Activated T-cell treated with anti-CD3 and anti-CD28 coated beads, Interleukin-2, amount 50 U/mL, for 72 hours (primary cell): ENCODE results near the gene RNF126. TPM values are rescaled to one million over a fixed set of nuclear protein-coding genes. Genes with fewer than 3 reads are reported as not detected.

Source experiments
- ATAC-seq, 2 donors: fragments of 150-1000 bp; cut with Tn5 transposase; replicated peaks in 1 of 2; 2 replicates each; pipeline ENCODE4 v1.10.0; 2021; ENCODE audit warnings: moderate library complexity in 2 of 2, mild to moderate bottlenecking in 1 of 2
- DNase-seq, 2 donors: peaks; one replicate each; pipeline ENCODE4 v3.0.0; 2021 to 2022; ENCODE audit warnings: mixed read lengths in 1 of 2
- H3K27ac Mint-ChIP-seq: one replicate; pipeline ENCODE4 v1.8.0; 2022; ENCODE audit warnings: mild to moderate bottlenecking, moderate library complexity, mixed read lengths
- H3K27me3 Mint-ChIP-seq: one replicate; pipeline ENCODE4 v1.8.0; 2022; ENCODE audit warnings: low read depth, mixed read lengths
- H3K36me3 Mint-ChIP-seq, 2 donors: one replicate each; pipeline ENCODE4 v1.8.0; 2022; ENCODE audit warnings: mixed read lengths in 2 of 2, mild to moderate bottlenecking in 1 of 2; ENCODE audit not compliant: insufficient read depth in 2 of 2
- H3K4me1 Mint-ChIP-seq: one replicate; pipeline ENCODE4 v1.8.0; 2022; ENCODE audit warnings: low read depth, mixed read lengths
- H3K4me3 Mint-ChIP-seq, 2 donors: one replicate each; pipeline ENCODE4 v1.8.0; 2022; ENCODE audit warnings: mild to moderate bottlenecking in 2 of 2, mixed read lengths in 2 of 2, moderate library complexity in 2 of 2
- H3K9me3 Mint-ChIP-seq, 2 donors: one replicate each; pipeline ENCODE4 v1.8.0; 2022; ENCODE audit warnings: mixed read lengths in 2 of 2
- total RNA-seq, 2 donors: library from RNA; stranded (reverse); gene quantifications; one replicate each; pipeline ENCODE4 v1.2.3, GENCODE V29; 2022

Gene RNF126
- total RNA-seq, 2 donors from 2014 or later = 72.8 to 91.8 TPM

DNA sequence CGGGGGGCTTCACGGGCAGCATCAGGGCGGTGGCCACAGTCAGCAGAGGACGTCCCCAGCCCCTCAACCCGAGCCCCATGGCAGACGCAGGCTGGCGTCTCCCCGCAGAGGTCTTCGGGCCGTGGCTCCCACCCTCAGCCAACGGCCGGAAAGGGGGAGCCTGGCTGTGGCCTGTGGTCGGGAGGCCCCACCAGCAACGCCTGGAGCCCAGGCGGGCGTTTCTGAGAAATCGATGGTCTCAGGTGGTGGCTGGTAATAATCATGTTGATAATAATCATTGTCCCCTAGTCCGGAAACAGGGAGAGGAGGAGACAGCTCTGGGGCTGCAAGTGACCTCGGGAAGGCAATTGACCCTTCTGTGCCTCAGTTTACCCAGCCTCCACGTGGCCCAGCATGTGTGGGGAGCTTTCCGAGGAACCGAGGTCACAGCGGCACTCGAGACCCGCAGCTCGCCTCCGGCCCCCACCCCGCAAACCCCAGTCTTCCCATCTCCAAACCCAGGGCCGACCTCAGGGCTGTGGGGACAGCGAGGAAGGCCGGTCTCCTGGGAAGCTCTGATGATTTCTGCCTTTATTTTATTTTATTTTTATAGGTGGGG, 32.4 kb upstream of the RNF126 start, which contains the start of gene PRSS57:
PRSS57 (minus strand) TSS at position 101 of the 598 bp plus-strand sequence; CDS start at position 79, 22 bp downstream.
- peak within 1 kb of the TSS in 1 of 2 donors; percentile 12 for H3K4me3 Mint-ChIP-seq
- ATAC-seq (no peak), DNase-seq (no peak)
- H3K36me3 Mint-ChIP-seq = no peaks in the 10 kb centered on the region
- H3K9me3 Mint-ChIP-seq = no peaks in the 10 kb centered on the region
- H3K4me1 Mint-ChIP-seq = no peaks in the 10 kb centered on the region
- no peak within 1 kb of the TSS for H3K27ac Mint-ChIP-seq
- H3K27me3 Mint-ChIP-seq = peaks cover 23% of the 10 kb centered on the region

DNA sequence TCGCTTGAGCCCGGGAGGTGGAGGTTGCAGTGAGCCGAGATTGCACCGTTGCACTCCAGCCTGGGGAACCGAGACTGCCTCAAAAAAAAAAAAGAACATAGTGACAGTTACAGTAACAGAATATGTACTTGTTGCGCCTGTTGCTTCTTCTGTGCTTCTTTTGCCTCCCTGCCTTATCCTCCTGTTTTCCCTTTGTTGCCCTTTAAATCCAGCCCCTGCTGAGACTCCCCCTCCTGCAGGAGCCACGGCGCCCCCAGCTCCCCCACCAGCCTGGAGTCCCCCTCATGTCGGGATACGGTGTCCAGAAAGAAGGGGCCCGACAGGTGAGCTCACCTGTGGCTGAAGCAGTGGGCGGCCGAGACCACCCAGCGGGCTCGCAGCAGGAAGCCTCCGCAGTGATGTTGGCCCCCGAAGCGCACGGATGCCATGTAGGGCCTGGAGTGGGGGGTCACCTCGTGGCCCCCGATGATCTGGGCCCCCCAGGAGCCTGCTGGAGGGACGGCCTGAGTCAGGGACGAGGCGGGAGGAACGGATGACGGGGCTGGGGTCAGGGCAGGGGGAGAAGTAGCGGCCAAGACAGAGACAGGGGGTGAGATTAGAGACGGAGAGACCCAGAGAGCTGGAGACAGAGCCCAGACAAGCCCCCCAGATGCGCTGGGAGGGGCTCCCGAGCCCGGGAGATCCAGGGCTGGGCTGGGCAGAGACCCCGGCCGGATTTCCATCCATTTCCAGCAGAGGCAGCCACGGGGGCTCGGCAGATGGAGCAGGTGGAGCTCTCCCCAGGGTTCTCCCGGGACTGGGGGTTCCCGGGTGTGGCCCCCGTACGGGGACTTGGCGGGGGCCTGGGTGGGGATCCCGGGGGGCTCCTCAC, 31.7 kb upstream of the RNF126 start:
- Mint-ChIP-seq H3K27ac (no peak overlapping the region), H3K4me3 (peak overlapping the region in 1 of 2 donors; percentile 12), H3K9me3 (no peaks in the 10 kb centered on the region), H3K27me3 (peaks cover 23% of the 10 kb centered on the region), H3K36me3 (no peaks in the 10 kb centered on the region), H3K4me1 (no peaks in the 10 kb centered on the region)
- ATAC-seq = no peak
- no peak for DNase-seq

DNA sequence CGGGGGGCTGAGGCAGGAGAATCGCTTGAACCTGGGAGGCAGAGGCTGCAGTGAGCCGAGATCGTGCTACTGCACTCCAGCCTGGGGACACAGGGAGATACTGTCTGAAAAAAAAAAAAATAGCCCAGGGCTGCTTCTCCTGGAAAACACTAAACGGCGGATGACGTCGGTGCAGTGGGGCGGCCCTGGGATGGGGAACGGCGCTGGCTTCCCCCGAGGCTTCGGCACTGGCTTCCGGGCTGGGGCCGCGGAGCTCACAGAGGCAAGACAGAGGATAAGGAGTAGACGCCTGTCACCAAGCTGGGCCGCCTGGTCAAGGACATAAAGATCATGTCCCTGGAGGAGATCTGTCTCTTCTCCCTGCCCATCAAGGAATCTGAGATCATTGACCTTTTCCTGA, 27.2 kb upstream of the RNF126 start:
- H3K27ac Mint-ChIP-seq = no peak overlapping the region
- ATAC-seq (no peak), DNase-seq (no peak)
- no peak overlapping the region for H3K4me3 Mint-ChIP-seq
- H3K9me3 Mint-ChIP-seq = no peaks in the 10 kb centered on the region
- H3K4me1 Mint-ChIP-seq = no peaks in the 10 kb centered on the region
- no peaks in the 10 kb centered on the region for H3K36me3 Mint-ChIP-seq
- peaks cover 5% of the 10 kb centered on the region for H3K27me3 Mint-ChIP-seq

DNA sequence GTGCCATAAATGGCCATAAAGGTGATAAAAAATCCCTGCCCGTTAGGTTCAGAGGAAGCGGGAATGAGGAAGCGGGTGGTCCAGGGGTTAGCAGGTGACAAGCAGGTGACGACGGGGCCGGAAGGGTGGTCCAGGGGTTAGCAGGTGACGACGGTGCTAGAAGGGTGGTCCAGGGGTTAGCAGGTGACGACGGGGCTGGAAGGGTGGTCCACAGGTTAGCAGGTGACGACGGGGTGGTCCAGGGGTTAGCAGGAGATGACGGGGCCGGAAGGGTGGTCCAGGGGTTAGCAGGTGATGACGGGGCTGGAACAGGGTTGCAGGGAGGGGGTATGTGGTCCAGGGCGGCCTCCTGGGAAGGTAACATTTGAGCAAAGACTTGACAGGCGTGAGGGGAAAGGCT, 26.0 kb upstream of the RNF126 start:
- no peak for DNase-seq
- no peak for ATAC-seq
- Mint-ChIP-seq H3K9me3 (no peaks in the 10 kb centered on the region), H3K27me3 (no peaks in the 10 kb centered on the region), H3K4me3 (no peak overlapping the region), H3K36me3 (no peaks in the 10 kb centered on the region), H3K27ac (no peak overlapping the region), H3K4me1 (no peaks in the 10 kb centered on the region)

DNA sequence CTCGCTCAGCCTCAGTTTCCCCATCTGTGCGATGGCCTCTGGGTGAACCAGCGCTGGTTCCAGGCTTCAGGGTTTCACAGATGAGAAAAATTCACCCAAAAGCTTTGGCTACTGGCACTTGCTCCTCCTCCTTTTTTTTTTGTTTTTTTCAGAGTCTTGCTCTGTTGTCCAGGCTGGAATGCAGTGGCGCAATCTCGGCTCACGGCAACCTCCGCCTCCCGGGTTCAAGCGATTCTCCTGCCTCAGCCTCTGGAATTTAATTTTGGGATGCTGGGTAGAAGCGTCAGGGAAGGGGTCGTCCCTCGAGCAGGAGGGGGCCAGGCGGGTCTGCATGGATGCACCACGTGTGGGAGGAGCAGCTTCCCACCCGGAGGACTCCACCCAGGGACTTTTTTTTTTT, 25.2 kb upstream of the RNF126 start:
- DNase-seq (no peak), ATAC-seq (no peak)
- no peaks in the 10 kb centered on the region for H3K9me3 Mint-ChIP-seq
- no peaks in the 10 kb centered on the region for H3K36me3 Mint-ChIP-seq
- no peak overlapping the region for H3K27ac Mint-ChIP-seq
- no peak overlapping the region for H3K4me3 Mint-ChIP-seq
- H3K27me3 Mint-ChIP-seq = no peaks in the 10 kb centered on the region
- no peaks in the 10 kb centered on the region for H3K4me1 Mint-ChIP-seq

DNA sequence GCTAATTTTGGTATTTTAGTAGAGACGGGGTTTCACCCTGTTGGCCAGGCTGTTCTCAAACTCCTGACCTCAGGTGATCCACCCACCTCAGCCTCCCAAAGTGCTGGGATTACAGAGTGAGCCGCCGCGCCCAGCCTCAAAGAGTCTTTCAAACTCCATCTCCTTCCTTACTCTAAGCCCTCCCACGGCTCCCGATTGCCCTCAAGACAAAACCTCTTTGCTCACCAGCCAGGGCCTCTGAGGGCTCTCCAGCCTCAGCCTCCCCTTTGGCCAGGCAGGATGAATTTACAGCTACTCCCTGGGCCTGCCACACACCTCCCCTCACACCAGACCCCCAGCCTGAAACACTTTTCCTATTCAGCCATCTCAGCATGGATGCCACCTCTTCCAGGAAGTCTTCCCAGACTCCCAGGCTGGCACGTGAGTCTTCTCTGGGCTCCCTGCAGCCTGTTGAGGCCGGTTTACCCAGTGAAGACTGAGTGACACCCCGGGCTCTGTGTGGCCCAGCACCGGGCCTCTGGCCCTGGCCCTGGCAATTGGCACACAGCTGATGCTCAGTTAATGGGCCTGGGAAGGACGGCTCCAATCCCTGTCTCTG, 24.7 kb upstream of the RNF126 start:
- no peak for DNase-seq
- Mint-ChIP-seq H3K9me3 (no peaks in the 10 kb centered on the region), H3K4me1 (no peaks in the 10 kb centered on the region), H3K27me3 (no peaks in the 10 kb centered on the region), H3K4me3 (no peak overlapping the region), H3K27ac (no peak overlapping the region), H3K36me3 (no peaks in the 10 kb centered on the region)
- ATAC-seq = no peak

DNA sequence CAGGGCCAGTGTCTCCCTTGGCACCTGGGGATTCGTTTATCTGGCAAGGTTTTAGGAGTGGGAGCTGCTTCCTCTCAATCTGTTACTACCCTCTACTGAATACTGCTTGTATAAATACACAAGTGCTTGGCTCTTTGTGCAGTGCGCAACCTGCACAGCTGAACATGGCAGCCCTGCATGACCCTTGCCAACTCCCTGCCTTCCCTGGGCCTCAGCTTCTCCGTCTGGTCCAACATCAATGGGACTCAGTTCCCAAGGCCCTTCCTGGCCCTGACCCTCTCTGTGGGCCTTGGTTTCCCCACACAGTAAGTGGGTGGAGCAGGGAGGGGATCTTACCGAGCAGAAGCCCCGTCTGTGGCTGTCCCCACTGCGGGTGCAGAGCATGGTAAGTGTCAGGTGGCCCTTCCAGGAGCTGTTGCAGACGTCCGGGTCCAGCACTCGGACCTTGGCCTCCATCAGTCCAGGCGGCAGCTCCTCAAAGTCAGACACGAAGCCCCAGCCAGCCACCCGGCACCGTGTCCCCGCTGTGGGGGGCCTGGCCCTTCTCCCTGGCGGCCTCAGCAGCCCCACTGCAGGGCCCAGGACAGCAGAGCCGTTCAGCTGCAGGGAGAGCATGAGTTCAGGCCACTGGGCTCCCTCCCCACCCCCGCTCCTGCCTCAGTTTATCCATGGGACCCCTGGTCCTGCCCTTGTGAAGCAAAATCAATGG, 23.7 kb upstream of the RNF126 start:
- DNase-seq (no peak), ATAC-seq (no peak)
- H3K27me3 Mint-ChIP-seq = no peaks in the 10 kb centered on the region
- H3K4me3 Mint-ChIP-seq = no peak overlapping the region
- no peaks in the 10 kb centered on the region for H3K4me1 Mint-ChIP-seq
- H3K9me3 Mint-ChIP-seq = no peaks in the 10 kb centered on the region
- H3K27ac Mint-ChIP-seq = no peak overlapping the region
- no peaks in the 10 kb centered on the region for H3K36me3 Mint-ChIP-seq

DNA sequence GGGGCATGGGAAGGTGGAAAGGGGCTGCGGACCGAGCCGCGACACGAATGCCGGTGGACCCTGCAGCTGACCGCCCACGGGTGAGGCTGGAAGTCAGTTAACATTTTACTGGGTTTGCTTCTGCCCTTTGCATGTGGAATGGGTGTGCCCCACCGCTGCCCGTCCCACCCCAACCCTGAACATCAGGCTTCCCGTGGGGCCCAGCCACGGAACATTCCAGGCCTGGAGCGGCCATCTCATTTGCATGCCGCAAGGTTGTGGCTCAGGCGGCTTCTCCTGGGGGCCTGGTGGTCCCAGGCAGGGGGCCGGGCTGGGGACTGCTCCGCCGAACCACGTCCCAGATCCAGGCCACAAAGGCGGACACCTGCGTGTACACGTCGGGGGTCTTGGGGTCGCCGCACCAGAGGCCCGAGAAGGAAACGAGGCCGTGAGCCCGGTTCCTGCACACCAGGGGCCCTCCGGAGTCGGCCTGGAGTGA, 22.5 kb upstream of the RNF126 start:
- no peak for ATAC-seq
- no peaks in the 10 kb centered on the region for H3K36me3 Mint-ChIP-seq
- no peak overlapping the region for H3K27ac Mint-ChIP-seq
- no peaks in the 10 kb centered on the region for H3K27me3 Mint-ChIP-seq
- H3K4me3 Mint-ChIP-seq = no peak overlapping the region
- no peak for DNase-seq
- H3K9me3 Mint-ChIP-seq = no peaks in the 10 kb centered on the region
- no peaks in the 10 kb centered on the region for H3K4me1 Mint-ChIP-seq

DNA sequence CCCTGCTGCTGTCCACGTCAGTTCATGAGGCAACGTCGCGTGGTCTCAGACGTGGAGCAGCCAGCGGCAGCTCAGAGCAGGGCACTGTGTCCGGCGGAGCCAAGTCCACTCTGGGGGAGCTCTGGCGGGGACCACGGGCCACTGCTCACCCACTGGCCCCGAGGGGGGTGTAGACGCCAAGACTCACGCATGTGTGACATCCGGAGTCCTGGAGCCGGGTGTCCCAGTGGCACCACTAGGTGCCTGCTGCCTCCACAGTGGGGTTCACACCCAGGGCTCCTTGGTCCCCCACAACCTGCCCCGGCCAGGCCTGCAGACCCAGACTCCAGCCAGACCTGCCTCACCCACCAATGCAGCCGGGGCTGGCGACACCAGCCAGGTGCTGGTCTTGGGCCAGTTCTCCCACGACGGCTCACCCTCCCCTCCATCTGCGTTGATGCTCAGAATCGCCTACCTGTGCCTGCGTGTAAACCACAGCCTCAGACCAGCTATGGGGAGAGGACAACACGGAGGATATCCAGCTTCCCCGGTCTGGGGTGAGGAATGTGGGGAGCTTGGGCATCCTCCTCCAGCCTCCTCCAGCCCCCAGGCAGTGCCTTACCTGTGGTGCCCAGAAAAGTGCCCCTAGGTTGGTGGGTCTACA, 19.8 kb upstream of the RNF126 start:
- ATAC-seq = no peak
- DNase-seq = no peak
- Mint-ChIP-seq H3K36me3 (no peaks in the 10 kb centered on the region), H3K4me1 (no peaks in the 10 kb centered on the region), H3K27ac (no peak overlapping the region), H3K4me3 (no peak overlapping the region), H3K27me3 (no peaks in the 10 kb centered on the region), H3K9me3 (no peaks in the 10 kb centered on the region)

DNA sequence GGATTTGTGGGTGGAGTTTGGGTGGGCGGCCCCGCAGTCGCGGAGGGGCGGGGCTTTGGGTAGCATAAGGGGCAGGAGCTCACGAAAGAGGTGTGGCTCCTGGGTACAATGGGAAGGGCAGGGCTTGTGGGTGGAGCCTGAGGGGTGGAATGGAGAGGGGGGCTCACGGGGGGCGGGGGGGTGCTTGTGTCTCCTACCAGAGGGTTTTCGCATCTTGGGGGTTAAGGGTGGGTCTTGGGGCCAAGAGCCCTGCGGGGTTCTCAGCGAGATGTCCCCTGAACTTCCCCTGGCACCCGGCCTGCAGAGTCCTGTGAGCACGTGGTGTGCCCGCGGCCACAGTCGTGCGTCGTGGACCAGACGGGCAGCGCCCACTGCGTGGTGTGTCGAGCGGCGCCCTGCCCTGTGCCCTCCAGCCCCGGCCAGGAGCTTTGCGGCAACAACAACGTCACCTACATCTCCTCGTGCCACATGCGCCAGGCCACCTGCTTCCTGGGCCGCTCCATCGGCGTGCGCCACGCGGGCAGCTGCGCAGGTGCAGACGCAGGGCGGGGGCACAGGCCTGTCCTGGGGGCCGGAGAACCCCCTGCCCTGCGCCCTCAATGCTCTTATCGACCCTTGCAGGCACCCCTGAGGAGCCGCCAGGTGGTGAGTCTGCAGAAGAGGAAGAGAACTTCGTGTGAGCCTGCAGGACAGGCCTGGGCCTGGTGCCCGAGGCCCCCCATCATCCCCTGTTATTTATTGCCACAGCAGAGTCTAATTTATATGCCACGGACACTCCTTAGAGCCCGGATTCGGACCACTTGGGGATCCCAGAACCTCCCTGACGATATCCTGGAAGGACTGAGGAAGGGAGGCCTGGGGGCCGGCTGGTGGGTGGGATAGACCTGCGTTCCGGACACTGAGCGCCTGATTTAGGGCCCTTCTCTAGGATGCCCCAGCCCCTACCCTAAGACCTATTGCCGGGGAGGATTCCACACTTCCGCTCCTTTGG, 18.3 kb upstream of the RNF126 start:
- DNase-seq (peak; percentile 34 to 98), ATAC-seq (no peak)
- no peaks in the 10 kb centered on the region for H3K9me3 Mint-ChIP-seq
- no peaks in the 10 kb centered on the region for H3K36me3 Mint-ChIP-seq
- no peaks in the 10 kb centered on the region for H3K27me3 Mint-ChIP-seq
- H3K27ac Mint-ChIP-seq = peak overlapping the region; percentile 99
- H3K4me1 Mint-ChIP-seq = no peaks in the 10 kb centered on the region
- peak overlapping the region; percentile 79 to 90 for H3K4me3 Mint-ChIP-seq

DNA sequence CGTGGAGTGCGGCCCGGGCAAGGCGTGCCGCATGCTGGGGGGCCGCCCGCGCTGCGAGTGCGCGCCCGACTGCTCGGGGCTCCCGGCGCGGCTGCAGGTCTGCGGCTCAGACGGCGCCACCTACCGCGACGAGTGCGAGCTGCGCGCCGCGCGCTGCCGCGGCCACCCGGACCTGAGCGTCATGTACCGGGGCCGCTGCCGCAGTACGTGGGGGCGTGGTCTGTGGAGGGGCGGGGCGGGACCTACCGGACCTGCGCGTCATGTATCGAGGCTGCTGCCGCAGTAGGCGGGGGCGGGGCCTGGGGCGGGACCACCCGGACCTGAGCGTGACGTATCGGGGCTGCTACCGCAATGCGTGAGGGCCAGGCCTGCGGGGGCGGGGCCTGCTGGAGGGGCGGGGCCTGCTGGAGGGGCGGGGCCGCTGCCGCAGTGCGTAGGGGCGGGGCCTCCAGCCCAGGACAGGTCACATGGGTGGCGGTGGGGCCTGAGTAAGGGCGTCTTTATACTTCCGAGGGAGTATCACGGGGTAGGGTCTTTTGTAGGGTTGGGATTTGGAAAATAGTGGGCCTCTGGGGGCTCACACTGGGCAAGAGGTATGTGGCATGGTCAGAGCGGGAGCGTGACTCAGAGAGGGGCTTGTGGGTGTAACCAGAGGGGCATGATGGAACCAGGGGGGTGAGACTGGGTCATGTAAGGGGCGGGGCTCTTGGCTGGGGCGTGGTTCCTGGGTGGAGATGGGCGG, 17.4 kb upstream of the RNF126 start:
- ATAC-seq = peak; percentile 83 to 84
- H3K4me3 Mint-ChIP-seq = peak overlapping the region; percentile 79 to 90
- DNase-seq = peak; percentile 99
- no peaks in the 10 kb centered on the region for H3K4me1 Mint-ChIP-seq
- peak overlapping the region; percentile 99 for H3K27ac Mint-ChIP-seq
- no peaks in the 10 kb centered on the region for H3K9me3 Mint-ChIP-seq
- no peaks in the 10 kb centered on the region for H3K36me3 Mint-ChIP-seq
- no peaks in the 10 kb centered on the region for H3K27me3 Mint-ChIP-seq
